Measurements from ENCODE around the gene EPN3.

The EPN3 gene

DNA sequence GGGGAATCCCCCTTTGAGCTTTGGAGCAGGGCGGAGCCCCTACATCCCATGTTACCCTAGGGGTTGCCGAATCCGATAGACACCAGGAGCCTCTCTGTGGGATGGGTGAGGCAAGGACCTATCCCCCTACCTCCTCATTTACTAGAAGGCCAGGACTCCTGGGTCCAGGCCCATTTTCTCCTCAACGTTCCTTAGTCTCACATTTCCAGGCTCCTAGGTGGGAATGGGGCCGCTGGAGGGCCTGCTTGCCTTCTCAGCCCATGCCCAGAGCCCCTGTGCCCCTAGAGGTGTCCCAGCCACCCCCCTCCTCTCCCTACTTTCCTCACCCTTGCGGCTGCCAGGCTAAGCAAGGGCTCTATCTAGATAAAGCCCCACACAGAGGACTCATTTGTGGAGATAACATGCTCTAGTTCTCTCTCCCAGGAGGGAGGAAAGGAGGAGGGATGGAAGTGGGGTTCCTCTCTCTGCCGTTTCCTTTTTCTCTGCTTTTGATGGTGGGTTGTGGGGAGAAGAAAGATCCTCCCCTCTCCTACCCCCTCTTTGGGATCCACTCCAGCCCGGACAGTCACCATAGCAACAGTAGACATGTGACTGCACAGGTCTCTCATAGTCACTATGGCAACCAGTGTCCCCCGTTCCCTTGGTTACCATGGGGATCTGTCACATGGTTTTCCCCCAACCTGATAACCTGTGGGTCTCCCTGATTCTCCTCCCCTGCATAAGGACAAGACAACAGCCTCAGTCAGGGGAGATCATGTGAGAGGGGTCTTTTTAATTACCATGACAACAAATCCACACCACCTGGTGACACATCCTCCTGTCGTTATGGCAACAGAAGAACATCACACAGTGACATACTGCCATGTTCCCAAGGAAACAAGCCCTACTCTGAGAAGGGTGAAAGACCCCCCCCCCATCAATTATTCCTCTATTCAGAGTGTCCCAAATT, 33.1 kb downstream of the EPN3 start:
- Histone ChIP-seq H3K4me3 (ENCODE audit: insufficient read depth, low read depth, low read length) (no peak overlapping the region), H3K27me3 (ENCODE audit: control insufficient read depth, insufficient read depth, low read length, poor library complexity, severe bottlenecking) (peaks cover 40% of the 10 kb centered on the region)

DNA sequence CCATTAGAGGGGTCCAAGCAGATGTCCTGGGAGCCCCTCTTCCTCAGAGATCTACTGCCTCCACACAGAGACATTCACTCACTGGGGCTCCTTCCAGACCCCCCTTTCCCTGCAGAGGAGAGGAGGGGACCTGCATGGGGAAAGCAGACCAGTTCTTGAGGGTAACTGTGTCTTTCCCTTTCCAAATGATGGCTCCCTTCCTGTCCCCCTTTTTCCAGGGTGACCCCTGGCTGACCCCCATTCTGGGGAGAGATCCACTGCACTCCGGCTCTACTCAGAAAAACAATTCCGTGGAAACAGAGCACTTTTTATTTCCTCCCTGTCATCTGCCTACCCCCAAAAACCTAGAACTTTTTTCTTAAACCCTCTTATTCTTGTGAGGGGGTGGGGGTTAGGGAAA, 34.4 kb downstream of the EPN3 start:
- H3K4me1 ChIP-seq (ENCODE audit: control insufficient read depth, insufficient read depth, low read length): peaks cover 72% of the 10 kb centered on the region
- no peak overlapping the region for H3K27ac ChIP-seq (ENCODE audit: insufficient read depth, low read depth, low read length, poor library complexity, severe bottlenecking)
- H3K4me3 ChIP-seq (ENCODE audit: insufficient read depth, low read depth, low read length): no peak overlapping the region
- 77 to 79% methylated on average over 2 of the region's 2 CpGs for WGBS, 2 experiments
- no peaks in the 10 kb centered on the region for H3K9me3 ChIP-seq (ENCODE audit: control insufficient read depth, low read length)
- H3K36me3 ChIP-seq (ENCODE audit: control insufficient read depth, insufficient read depth, low read length): no peaks in the 10 kb centered on the region
- H3K27me3 ChIP-seq (ENCODE audit: control insufficient read depth, insufficient read depth, low read length, poor library complexity, severe bottlenecking): peaks cover 30% of the 10 kb centered on the region

More for the DNA sequence above, 33.1 kb downstream of the EPN3 start:
- WGBS, 2 experiments: 56 to 58% methylated on average over 9 of the region's 10 CpGs
- H3K36me3 ChIP-seq (ENCODE audit: control insufficient read depth, insufficient read depth, low read length): no peaks in the 10 kb centered on the region
- peaks cover 67% of the 10 kb centered on the region for H3K4me1 ChIP-seq (ENCODE audit: control insufficient read depth, insufficient read depth, low read length)
- no peaks in the 10 kb centered on the region for H3K9me3 ChIP-seq (ENCODE audit: control insufficient read depth, low read length)
- H3K27ac ChIP-seq (ENCODE audit: insufficient read depth, low read depth, low read length, poor library complexity, severe bottlenecking): peak overlapping the region; percentile 48

DNA sequence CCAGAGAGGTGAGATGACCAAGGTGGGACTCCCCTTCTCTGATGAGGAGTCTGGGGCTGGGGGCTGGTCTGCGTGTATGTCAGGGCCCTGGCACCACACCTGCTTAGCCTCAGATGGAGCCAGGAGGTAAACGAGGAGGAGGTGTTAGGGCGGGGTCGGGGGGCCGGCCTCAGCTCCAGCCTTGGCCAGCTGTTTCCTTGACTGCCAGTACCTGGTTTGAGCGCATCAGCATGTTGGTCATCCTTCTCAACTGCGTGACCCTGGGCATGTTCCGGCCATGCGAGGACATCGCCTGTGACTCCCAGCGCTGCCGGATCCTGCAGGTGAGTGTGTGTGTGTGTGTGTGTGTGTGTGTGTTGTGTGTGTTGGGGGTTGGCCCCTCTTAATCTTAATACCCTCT, 36.1 kb downstream of the EPN3 start:
- Histone ChIP-seq H3K27ac (ENCODE audit: insufficient read depth, low read depth, low read length, poor library complexity, severe bottlenecking) (no peak overlapping the region), H3K4me1 (ENCODE audit: control insufficient read depth, insufficient read depth, low read length) (peaks cover 55% of the 10 kb centered on the region), H3K36me3 (ENCODE audit: control insufficient read depth, insufficient read depth, low read length) (peaks cover 9% of the 10 kb centered on the region), H3K4me3 (ENCODE audit: insufficient read depth, low read depth, low read length) (no peak overlapping the region), H3K9me3 (ENCODE audit: control insufficient read depth, low read length) (no peaks in the 10 kb centered on the region), H3K27me3 (ENCODE audit: control insufficient read depth, insufficient read depth, low read length, poor library complexity, severe bottlenecking) (peaks cover 12% of the 10 kb centered on the region)
- 96% methylated on average over 10 to 12 of the region's 12 CpGs for WGBS, 2 experiments

DNA sequence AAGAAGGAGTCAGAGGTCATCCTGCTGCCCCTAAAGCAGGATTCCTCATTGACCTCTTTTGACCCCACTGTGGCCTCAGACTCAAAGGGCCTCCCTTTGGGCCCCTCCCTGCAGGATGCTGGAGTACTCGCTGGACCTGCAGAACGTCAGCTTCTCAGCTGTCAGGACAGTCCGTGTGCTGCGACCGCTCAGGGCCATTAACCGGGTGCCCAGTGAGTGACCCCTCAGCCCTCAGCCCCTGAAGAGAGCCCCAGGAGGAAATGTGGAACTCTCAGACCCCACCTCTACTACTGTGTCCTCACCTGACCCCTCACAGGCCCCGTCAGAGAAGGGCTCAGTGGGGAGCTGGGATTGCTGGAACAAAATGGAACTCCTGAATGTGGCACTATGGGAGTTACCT, 37.1 kb downstream of the EPN3 start:
- WGBS, 2 experiments: 76 to 83% methylated on average over 7 of the region's 7 CpGs
- Histone ChIP-seq H3K36me3 (ENCODE audit: control insufficient read depth, insufficient read depth, low read length) (peaks cover 9% of the 10 kb centered on the region), H3K27me3 (ENCODE audit: control insufficient read depth, insufficient read depth, low read length, poor library complexity, severe bottlenecking) (peaks cover 3% of the 10 kb centered on the region), H3K9me3 (ENCODE audit: control insufficient read depth, low read length) (no peaks in the 10 kb centered on the region), H3K4me3 (ENCODE audit: insufficient read depth, low read depth, low read length) (no peak overlapping the region), H3K27ac (ENCODE audit: insufficient read depth, low read depth, low read length, poor library complexity, severe bottlenecking) (no peak overlapping the region), H3K4me1 (ENCODE audit: control insufficient read depth, insufficient read depth, low read length) (peaks cover 46% of the 10 kb centered on the region)

DNA sequence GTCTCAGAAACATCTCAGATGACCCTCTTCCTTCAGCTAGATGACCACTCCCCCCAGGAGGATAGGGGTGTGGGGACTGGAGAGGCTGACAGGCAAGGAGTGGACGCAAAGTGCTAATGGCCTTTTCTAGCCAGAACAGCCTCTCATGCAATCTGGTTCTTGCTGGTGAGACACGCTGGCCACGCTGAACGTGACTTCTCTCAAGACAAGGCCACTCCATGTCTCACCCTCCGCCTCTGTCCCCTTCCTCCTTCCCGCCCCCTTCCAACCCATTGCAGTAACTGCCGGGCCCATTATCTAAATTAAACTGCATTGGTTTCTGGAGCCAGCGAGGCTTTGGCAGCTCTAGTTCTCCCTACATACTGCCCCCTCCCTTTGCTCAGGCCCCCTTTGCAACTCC, 37.5 kb downstream of the EPN3 start:
- Histone ChIP-seq H3K9me3 (ENCODE audit: control insufficient read depth, low read length) (no peaks in the 10 kb centered on the region), H3K27ac (ENCODE audit: insufficient read depth, low read depth, low read length, poor library complexity, severe bottlenecking) (no peak overlapping the region), H3K4me3 (ENCODE audit: insufficient read depth, low read depth, low read length) (no peak overlapping the region), H3K4me1 (ENCODE audit: control insufficient read depth, insufficient read depth, low read length) (peaks cover 42% of the 10 kb centered on the region), H3K36me3 (ENCODE audit: control insufficient read depth, insufficient read depth, low read length) (peaks cover 9% of the 10 kb centered on the region), H3K27me3 (ENCODE audit: control insufficient read depth, insufficient read depth, low read length, poor library complexity, severe bottlenecking) (no peaks in the 10 kb centered on the region)
- 82 to 85% methylated on average over 8 of the region's 8 CpGs for WGBS, 2 experiments

DNA sequence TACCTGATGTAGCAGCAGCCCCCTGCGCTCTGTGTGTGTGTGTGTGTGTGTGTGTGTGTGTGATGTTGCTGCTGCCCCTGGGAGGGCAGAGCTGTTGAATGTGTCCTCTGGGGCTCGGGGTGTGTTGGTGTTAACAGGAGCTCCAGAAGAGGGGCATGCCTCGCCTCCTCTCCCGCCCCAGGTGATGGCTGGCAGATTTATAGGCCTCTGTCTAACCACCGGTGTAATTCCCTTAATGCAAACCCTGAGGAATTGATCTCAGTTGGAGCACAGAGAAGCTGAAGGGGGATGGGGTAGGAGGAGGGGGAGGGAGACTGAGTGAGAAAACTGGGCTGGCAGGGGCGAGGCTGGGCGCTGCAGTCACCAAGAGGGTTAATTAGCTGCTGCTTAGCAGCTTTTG, 38.0 kb downstream of the EPN3 start:
- no peak overlapping the region for H3K4me3 ChIP-seq (ENCODE audit: insufficient read depth, low read depth, low read length)
- H3K4me1 ChIP-seq (ENCODE audit: control insufficient read depth, insufficient read depth, low read length): peaks cover 37% of the 10 kb centered on the region
- no peak overlapping the region for H3K27ac ChIP-seq (ENCODE audit: insufficient read depth, low read depth, low read length, poor library complexity, severe bottlenecking)
- H3K9me3 ChIP-seq (ENCODE audit: control insufficient read depth, low read length): no peaks in the 10 kb centered on the region
- peaks cover 9% of the 10 kb centered on the region for H3K36me3 ChIP-seq (ENCODE audit: control insufficient read depth, insufficient read depth, low read length)
- 62 to 63% methylated on average over 7 of the region's 7 CpGs for WGBS, 2 experiments
- H3K27me3 ChIP-seq (ENCODE audit: control insufficient read depth, insufficient read depth, low read length, poor library complexity, severe bottlenecking): no peaks in the 10 kb centered on the region

DNA sequence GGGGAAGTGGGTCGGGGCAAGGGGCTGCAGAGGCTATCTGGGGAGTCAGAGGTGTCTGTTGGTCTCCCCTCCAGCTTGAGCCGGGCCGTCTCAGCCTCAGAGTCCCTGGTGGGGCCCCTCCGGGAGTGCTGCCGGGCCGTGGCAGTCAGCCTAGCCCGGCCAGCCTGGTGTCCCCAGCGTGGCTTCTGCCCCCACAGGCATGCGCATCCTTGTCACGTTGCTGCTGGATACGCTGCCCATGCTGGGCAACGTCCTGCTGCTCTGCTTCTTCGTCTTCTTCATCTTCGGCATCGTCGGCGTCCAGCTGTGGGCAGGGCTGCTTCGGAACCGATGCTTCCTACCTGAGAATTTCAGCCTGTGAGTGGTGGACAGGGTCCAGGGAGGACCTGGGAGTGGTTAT, 39.1 kb downstream of the EPN3 start:
- Histone ChIP-seq H3K9me3 (ENCODE audit: control insufficient read depth, low read length) (no peaks in the 10 kb centered on the region), H3K4me1 (ENCODE audit: control insufficient read depth, insufficient read depth, low read length) (peaks cover 26% of the 10 kb centered on the region), H3K36me3 (ENCODE audit: control insufficient read depth, insufficient read depth, low read length) (peaks cover 9% of the 10 kb centered on the region), H3K4me3 (ENCODE audit: insufficient read depth, low read depth, low read length) (no peak overlapping the region), H3K27me3 (ENCODE audit: control insufficient read depth, insufficient read depth, low read length, poor library complexity, severe bottlenecking) (no peaks in the 10 kb centered on the region), H3K27ac (ENCODE audit: insufficient read depth, low read depth, low read length, poor library complexity, severe bottlenecking) (no peak overlapping the region)
- WGBS, 2 experiments: 89 to 91% methylated on average over 19 of the region's 19 CpGs

DNA sequence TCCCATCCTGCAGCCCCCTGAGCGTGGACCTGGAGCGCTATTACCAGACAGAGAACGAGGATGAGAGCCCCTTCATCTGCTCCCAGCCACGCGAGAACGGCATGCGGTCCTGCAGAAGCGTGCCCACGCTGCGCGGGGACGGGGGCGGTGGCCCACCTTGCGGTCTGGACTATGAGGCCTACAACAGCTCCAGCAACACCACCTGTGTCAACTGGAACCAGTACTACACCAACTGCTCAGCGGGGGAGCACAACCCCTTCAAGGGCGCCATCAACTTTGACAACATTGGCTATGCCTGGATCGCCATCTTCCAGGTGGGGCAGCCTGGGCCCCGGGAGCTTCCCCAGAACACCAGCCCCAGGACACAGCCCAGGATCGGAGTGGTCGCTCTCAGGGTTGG, 40.0 kb downstream of the EPN3 start:
- H3K27ac ChIP-seq (ENCODE audit: insufficient read depth, low read depth, low read length, poor library complexity, severe bottlenecking): no peak overlapping the region
- peaks cover 9% of the 10 kb centered on the region for H3K36me3 ChIP-seq (ENCODE audit: control insufficient read depth, insufficient read depth, low read length)
- H3K4me1 ChIP-seq (ENCODE audit: control insufficient read depth, insufficient read depth, low read length): peaks cover 20% of the 10 kb centered on the region
- WGBS, 2 experiments: 94 to 96% methylated on average over 20 of the region's 20 CpGs
- no peak overlapping the region for H3K4me3 ChIP-seq (ENCODE audit: insufficient read depth, low read depth, low read length)
- H3K27me3 ChIP-seq (ENCODE audit: control insufficient read depth, insufficient read depth, low read length, poor library complexity, severe bottlenecking): no peaks in the 10 kb centered on the region
- no peaks in the 10 kb centered on the region for H3K9me3 ChIP-seq (ENCODE audit: control insufficient read depth, low read length)

DNA sequence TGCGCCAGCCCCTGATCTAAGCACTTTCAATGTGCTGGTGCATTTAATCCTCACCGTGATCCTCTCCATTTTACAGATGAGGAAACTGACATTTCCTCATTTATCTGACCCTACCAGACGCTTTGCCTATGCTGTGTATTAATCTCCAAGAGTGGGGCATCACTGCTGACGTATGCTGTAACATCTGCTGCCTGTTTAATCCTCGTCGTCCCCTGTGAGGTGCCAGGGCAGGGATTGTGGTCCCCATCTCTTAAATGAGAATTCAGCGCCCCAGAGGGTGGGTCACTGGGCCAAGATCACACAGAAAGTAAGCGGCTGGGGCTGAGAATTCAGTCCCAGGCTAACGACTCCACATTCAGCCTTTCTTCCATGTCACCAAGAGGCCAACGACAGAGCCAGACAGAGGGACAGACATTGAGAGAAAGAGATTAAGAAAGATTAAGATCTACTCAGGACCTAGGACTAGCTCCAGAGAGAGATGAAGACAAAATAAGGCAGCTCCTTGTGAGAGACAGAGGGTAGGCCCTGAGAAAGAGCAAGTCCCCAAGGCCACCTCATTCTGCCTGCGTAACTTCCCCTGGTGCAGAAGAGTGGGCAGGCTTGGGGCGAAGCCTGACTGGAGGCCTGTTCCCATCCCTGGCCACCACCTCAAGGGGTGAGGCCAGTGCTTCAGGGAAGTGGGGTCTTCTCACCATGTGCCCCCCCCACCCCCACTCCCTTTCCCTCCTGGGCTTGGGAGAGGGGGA, 41.5 kb downstream of the EPN3 start:
- Histone ChIP-seq H3K4me3 (ENCODE audit: insufficient read depth, low read depth, low read length) (no peak overlapping the region), H3K27me3 (ENCODE audit: control insufficient read depth, insufficient read depth, low read length, poor library complexity, severe bottlenecking) (no peaks in the 10 kb centered on the region), H3K36me3 (ENCODE audit: control insufficient read depth, insufficient read depth, low read length) (peaks cover 9% of the 10 kb centered on the region), H3K9me3 (ENCODE audit: control insufficient read depth, low read length) (no peaks in the 10 kb centered on the region), H3K27ac (ENCODE audit: insufficient read depth, low read depth, low read length, poor library complexity, severe bottlenecking) (no peak overlapping the region), H3K4me1 (ENCODE audit: control insufficient read depth, insufficient read depth, low read length) (peaks cover 20% of the 10 kb centered on the region)
- WGBS, 2 experiments: 91 to 93% methylated on average over 12 of the region's 12 CpGs

DNA sequence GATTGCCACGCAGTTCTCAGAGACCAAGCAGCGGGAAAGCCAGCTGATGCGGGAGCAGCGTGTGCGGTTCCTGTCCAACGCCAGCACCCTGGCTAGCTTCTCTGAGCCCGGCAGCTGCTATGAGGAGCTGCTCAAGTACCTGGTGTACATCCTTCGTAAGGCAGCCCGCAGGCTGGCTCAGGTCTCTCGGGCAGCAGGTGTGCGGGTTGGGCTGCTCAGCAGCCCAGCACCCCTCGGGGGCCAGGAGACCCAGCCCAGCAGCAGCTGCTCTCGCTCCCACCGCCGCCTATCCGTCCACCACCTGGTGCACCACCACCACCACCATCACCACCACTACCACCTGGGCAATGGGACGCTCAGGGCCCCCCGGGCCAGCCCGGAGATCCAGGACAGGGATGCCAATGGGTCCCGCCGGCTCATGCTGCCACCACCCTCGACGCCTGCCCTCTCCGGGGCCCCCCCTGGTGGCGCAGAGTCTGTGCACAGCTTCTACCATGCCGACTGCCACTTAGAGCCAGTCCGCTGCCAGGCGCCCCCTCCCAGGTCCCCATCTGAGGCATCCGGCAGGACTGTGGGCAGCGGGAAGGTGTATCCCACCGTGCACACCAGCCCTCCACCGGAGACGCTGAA, 43.2 kb downstream of the EPN3 start:
- Histone ChIP-seq H3K4me1 (ENCODE audit: control insufficient read depth, insufficient read depth, low read length) (peaks cover 14% of the 10 kb centered on the region), H3K4me3 (ENCODE audit: insufficient read depth, low read depth, low read length) (no peak overlapping the region), H3K27ac (ENCODE audit: insufficient read depth, low read depth, low read length, poor library complexity, severe bottlenecking) (no peak overlapping the region), H3K36me3 (ENCODE audit: control insufficient read depth, insufficient read depth, low read length) (peaks cover 9% of the 10 kb centered on the region), H3K27me3 (ENCODE audit: control insufficient read depth, insufficient read depth, low read length, poor library complexity, severe bottlenecking) (no peaks in the 10 kb centered on the region), H3K9me3 (ENCODE audit: control insufficient read depth, low read length) (no peaks in the 10 kb centered on the region)
- WGBS, 2 experiments: 91% methylated on average over 33 of the region's 33 CpGs
